PFSK-1 (cell line): ENCODE results near the gene IKBKE.

Experiments
- FOXP2 ChIP-seq: optimal IDR thresholded peaks from 2 replicates; pipeline ENCODE3; 2011; ENCODE audit warnings: borderline replicate concordance, control low read depth, inconsistent platforms; ENCODE audit not compliant: insufficient read depth; ENCODE audit errors: extremely low read length, extremely low read depth
- POLR2AphosphoS5 ChIP-seq: IDR thresholded peaks from 2 replicates; pipeline ENCODE4 v1.6.1; 2012; ENCODE audit warnings: low read depth, mild to moderate bottlenecking, control low read depth, low read length, moderate library complexity
- REST ChIP-seq, 2 experiments: IDR thresholded peaks; 2 replicates each; pipeline versions ENCODE4 v1.6.1 to v1.8.0; 2011 to 2012; ENCODE audit warnings: low read depth in 2 of 2, low read length in 2 of 2, control low read depth in 1 of 2, inconsistent platforms in 1 of 2, mild to moderate bottlenecking in 1 of 2, moderate library complexity in 1 of 2; ENCODE audit not compliant: insufficient read depth in 1 of 2
- SIN3A ChIP-seq: IDR thresholded peaks from 2 replicates; pipeline ENCODE4 v1.6.1; 2012; ENCODE audit warnings: mild to moderate bottlenecking, low read length, moderate library complexity, borderline replicate concordance; ENCODE audit not compliant: insufficient read depth
- TAF1 ChIP-seq: IDR thresholded peaks from 2 replicates; pipeline ENCODE4 v1.6.1; 2012; ENCODE audit warnings: low read length, control low read depth, borderline replicate concordance; ENCODE audit not compliant: insufficient read depth

IKBKE gene

GRCh38 chr1:206439205-206439604, 31.1 kb upstream of the IKBKE start:
- TF ChIP-seq TAF1 (no peak), POLR2AphosphoS5 (no peak), SIN3A (no peak), FOXP2 (no peak), REST (IDR thresholded peaks at IDR 0.05; ENCODE audit: insufficient read depth in 1 of 2, low read depth in 2 of 2, low read length in 2 of 2) (no peak)

DNA sequence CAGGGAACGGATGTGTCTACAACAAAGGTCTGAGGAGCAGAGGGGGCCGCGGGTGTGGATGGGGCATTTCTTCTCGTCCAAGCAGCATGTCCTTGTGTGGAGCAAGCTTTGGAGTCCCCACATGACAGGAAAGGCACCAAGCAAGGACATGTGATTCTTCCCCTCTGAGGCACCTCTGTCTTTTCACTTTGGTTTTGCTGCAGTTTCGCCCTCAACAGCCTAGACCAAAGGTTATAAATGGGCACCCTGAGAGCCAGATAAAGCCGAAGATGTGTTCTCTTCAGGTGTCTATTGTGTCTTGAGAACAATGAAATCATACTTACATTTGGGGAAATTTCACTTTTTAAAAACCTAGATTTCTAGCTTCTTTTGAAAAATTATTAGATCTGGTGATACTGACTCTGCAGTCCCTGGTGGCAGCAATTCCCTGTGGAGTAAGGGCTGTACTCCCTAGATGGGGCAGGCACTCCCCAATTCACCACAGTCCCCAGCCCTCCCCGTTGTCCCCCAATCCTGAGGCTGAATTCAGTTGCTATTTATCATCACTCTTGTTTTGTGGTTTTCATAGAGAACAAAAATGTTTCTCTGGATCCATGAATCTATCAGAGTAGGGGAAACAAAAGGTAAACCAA, 28.8 kb upstream of the IKBKE start:
- TF ChIP-seq REST (IDR thresholded peaks at IDR 0.05; ENCODE audit: insufficient read depth in 1 of 2, low read depth in 2 of 2, low read length in 2 of 2) (no peak), POLR2AphosphoS5 (no peak), TAF1 (no peak), FOXP2 (no peak), SIN3A (no peak)

DNA sequence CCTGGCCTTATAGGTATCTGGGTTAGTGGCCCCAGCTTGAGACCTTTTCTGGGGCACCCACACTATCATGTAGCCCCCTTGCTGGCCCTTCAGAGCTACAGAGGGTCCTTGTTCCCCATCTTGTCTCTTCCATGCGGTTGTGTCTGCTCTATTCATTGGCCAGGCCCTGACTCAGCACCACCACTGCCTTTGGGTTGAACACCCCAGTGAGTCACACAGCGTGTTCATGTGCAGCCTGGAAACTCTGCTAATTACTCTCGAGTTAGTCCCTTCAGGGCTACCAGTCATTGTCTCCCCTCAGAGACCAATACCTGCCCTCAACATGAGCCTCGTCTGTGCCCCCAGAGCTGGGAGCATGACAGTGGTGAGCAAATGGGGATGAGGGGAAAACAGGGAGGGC, 28.2 kb upstream of the IKBKE start:
- TF ChIP-seq TAF1 (no peak), POLR2AphosphoS5 (no peak), FOXP2 (no peak), REST (IDR thresholded peaks at IDR 0.05; ENCODE audit: insufficient read depth in 1 of 2, low read depth in 2 of 2, low read length in 2 of 2) (no peak), SIN3A (no peak)

DNA sequence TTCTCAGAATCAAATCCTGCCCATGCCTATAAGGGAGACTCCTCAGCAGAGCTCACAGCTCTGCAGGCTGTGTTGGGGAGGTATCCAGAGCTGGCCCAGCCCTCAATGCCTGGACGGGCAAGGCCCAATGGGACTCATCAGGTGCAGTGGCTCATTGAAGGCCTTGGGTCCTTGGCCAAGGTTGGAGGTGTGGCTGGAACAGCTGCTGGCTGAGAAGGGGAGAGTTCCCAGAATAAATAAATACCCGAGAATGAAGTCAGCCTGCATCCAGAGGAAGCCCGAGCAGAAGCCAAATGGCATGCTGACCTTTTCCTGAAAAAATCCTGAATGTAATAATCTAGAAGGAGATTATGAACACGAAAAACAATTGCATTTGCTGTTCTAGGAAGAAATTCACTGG, 25.2 kb upstream of the IKBKE start:
- no peak for TF ChIP-seq POLR2AphosphoS5
- no peak; the same call in 1 of the 2 replicates for TF ChIP-seq SIN3A
- TF ChIP-seq REST (IDR thresholded peaks at IDR 0.05; ENCODE audit: insufficient read depth in 1 of 2, low read depth in 2 of 2, low read length in 2 of 2): no peak
- no peak for TF ChIP-seq TAF1

GRCh38 chr1:206445911-206446356, 24.3 kb upstream of the IKBKE start:
- TF ChIP-seq REST (IDR thresholded peaks at IDR 0.05; ENCODE audit: insufficient read depth in 1 of 2, low read depth in 2 of 2, low read length in 2 of 2) (no peak), SIN3A (no peak), POLR2AphosphoS5 (no peak), FOXP2 (no peak), TAF1 (no peak)
